NCI-H1694 (cell line): ENCODE data around the gene NELL1.

Experiments
- DNase-seq: peaks from one replicate; lab custom pipeline; 2025; lab: John Stamatoyannopoulos, UW

NELL1 gene

GRCh38 chr11:21421711-21422329, 752.4 kb downstream of the NELL1 start:
- no peak for DNase-seq

GRCh38 chr11:21426931-21427330, 757.5 kb downstream of the NELL1 start:
- DNase-seq: no peak

GRCh38 chr11:21427726-21428125, 758.3 kb downstream of the NELL1 start:
- no peak for DNase-seq

GRCh38 chr11:21428796-21429195, 759.4 kb downstream of the NELL1 start:
- DNase-seq: no peak

- no peak for DNase-seq
These were observed 760.0 kb downstream of the NELL1 start for GRCh38 chr11:21429401-21429800.

GRCh38 chr11:21430537-21430936, 761.2 kb downstream of the NELL1 start:
- no peak for DNase-seq

- DNase-seq: no peak
These were observed 777.7 kb downstream of the NELL1 start for GRCh38 chr11:21446939-21447590.

GRCh38 chr11:21447871-21448270, 778.5 kb downstream of the NELL1 start:
- no peak for DNase-seq

- no peak for DNase-seq
These were observed 786.8 kb downstream of the NELL1 start for GRCh38 chr11:21456186-21456585.

- DNase-seq: no peak
These were observed 790.7 kb downstream of the NELL1 start for GRCh38 chr11:21460082-21460481.

GRCh38 chr11:21461701-21462100, 792.3 kb downstream of the NELL1 start:
- no peak for DNase-seq

GRCh38 chr11:21464601-21465193, 795.3 kb downstream of the NELL1 start:
- no peak for DNase-seq

GRCh38 chr11:21465203-21465602, 795.8 kb downstream of the NELL1 start:
- DNase-seq: no peak

- no peak for DNase-seq
These were observed 796.5 kb downstream of the NELL1 start for GRCh38 chr11:21465920-21466319.

- DNase-seq: no peak
These were observed 801.1 kb downstream of the NELL1 start for GRCh38 chr11:21470521-21470920.

- DNase-seq: no peak
These were observed 802.9 kb downstream of the NELL1 start for GRCh38 chr11:21472261-21472660.

GRCh38 chr11:21474529-21474928, 805.1 kb downstream of the NELL1 start:
- no peak for DNase-seq

GRCh38 chr11:21475276-21475675, 805.9 kb downstream of the NELL1 start:
- DNase-seq: no peak

- no peak for DNase-seq
These were observed 807.2 kb downstream of the NELL1 start for GRCh38 chr11:21476588-21476987.

- no peak for DNase-seq
These were observed 810.9 kb downstream of the NELL1 start for GRCh38 chr11:21480240-21480639.

- no peak for DNase-seq
These were observed 811.9 kb downstream of the NELL1 start for GRCh38 chr11:21481255-21481654.

- DNase-seq: no peak
These were observed 814.7 kb downstream of the NELL1 start for GRCh38 chr11:21484039-21484438.

- no peak for DNase-seq
These were observed 815.6 kb downstream of the NELL1 start for GRCh38 chr11:21485006-21485405.

- no peak for DNase-seq
These were observed 816.0 kb downstream of the NELL1 start for GRCh38 chr11:21485426-21485825.
